ENCODE measurements around the gene WAPL. TPM values are rescaled to one million over a fixed set of nuclear protein-coding genes. Genes with fewer than 3 reads are reported as not detected.
A peak's percentile ranks its signal among the peaks of the same experiment; 100 is the strongest.
"Not testable (repeated sequence)": the region's sequence is repeated elsewhere in the genome, so short reads cannot be mapped to it uniquely, and the experiment has no call there.

The WAPL gene
- total RNA-seq, 2 experiments from 2014 or later: 51.7 to 53.3 TPM

DNA sequence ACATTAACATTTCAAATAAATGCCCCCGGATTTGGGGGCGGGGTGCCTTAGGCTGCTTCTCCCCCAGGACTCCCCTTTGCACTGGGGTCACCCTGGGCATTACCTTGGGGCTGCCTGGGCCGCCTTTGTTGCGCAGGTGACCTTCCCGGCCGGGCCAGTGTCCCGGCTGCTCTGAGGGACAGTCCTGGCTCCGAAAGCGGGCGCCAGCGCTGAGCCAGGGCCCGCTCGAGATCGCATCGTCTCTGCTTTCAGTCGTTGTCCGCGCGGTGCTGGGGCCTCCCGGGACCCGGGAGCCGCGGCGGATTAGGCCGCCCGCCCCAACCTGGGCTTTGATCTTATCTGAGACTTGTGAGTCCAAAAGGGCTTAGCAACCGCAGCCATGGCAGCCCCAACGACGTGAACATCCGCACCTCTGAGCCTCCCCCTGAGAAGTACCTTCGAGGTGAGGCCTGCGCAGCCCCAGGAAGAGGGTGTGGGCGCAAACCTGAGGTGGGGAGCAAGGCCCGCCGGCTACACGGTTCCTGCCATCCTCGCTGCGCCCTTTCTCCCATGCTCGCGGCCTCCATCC, 14.8 kb upstream of the WAPL start:
- DNase-seq: peak; percentile 50
- peaks cover 4% of the 10 kb centered on the region for H3K9me3 Mint-ChIP-seq
- peak overlapping the region; percentile 63 for H3K4me3 Mint-ChIP-seq
- H3K4me1 Mint-ChIP-seq: peaks cover 26% of the 10 kb centered on the region
- H3K27ac Mint-ChIP-seq: peak overlapping the region; percentile 75
- H3K27me3 Mint-ChIP-seq: no peaks in the 10 kb centered on the region
- peaks cover 4% of the 10 kb centered on the region for H3K36me3 Mint-ChIP-seq

DNA sequence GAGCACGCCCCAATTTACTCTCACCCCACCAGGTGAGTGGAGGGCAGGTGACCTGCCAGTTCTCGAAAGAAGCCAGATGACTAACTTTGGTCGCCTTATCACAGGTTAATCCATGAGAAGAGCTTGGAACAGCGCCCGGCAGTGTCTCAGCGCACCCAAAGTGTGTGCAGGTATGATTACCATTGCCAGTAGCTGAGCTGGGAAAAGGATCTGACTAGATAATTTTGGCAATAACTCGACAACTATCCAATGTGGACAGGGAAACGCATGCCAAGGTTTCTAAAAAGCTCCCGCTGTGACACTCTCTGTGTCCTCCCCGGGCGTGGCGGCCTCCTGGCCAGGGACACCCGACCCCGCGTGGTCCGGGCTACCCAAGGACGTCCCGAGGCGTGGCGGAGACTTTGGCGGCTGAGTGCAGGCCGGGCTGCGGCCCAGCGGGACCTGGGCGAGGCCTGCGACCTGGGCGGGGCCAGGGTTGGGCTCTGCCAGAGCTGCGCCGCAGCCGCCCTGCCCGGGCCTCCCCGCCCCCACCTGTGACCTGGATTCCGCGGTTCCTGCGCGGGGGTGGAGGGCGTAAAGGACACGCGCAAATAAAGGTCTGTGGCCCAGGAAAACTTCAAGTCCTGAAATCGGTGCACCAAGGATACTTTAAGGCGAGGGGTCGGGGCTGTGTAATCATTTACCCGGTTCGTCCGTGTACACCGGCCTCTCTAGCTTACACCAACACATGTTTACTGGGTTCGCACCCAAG, 13.7 kb upstream of the WAPL start:
- Mint-ChIP-seq H3K4me1 (peaks cover 26% of the 10 kb centered on the region), H3K36me3 (peaks cover 4% of the 10 kb centered on the region), H3K9me3 (peaks cover 4% of the 10 kb centered on the region), H3K27me3 (no peaks in the 10 kb centered on the region), H3K27ac (peak overlapping the region; percentile 38), H3K4me3 (peak overlapping the region; percentile 52)
- DNase-seq: no peak

DNA sequence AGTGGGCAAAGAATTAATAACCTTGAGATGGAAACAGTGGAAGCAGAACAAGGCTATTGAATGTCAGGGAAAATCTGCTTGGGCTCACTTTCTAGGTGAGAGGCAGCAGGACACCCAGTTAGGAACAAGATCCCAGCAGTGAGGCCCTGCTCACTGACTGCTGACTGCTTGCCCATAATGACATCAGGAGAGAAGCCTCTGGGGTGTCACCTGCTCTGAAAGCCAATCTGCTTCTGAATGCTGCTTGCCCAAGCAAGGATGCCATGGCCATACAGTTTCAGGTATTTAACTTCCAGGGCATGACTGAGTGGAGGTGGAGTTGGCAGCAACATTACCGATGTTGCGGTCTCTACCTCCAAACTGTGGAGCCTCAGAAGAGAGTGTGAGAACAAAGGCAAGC, 11.7 kb upstream of the WAPL start:
- DNase-seq: no peak
- Mint-ChIP-seq H3K4me1 (peaks cover 11% of the 10 kb centered on the region), H3K27ac (no peak overlapping the region), H3K27me3 (no peaks in the 10 kb centered on the region), H3K9me3 (peaks cover 2% of the 10 kb centered on the region), H3K36me3 (peaks cover 2% of the 10 kb centered on the region), H3K4me3 (no peak overlapping the region)

DNA sequence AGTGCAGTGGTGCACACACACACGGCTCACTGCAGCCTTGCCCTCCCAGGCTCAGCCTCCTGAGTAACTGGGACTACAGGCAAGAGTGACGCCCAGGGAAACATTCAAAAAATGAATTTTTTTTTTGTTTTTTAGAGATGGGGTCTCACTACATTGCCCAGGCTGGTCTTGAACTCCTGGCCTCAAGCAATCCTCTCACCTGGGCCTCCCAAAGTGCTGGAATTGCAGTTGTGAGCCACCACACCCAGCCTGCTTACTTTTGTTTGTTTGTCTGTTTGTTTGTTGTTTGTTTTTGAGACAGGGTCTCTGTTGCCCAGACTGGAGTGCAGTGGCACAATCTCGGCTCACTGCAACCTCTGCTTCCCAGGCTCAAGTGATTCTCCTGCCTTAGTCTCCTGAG, 7.1 kb upstream of the WAPL start:
- not testable (repeated sequence) for H3K36me3 Mint-ChIP-seq, DNase-seq, H3K27ac Mint-ChIP-seq, H3K9me3 Mint-ChIP-seq, H3K27me3 Mint-ChIP-seq, H3K4me3 Mint-ChIP-seq
- peaks cover 13% of the 10 kb centered on the region for H3K4me1 Mint-ChIP-seq

DNA sequence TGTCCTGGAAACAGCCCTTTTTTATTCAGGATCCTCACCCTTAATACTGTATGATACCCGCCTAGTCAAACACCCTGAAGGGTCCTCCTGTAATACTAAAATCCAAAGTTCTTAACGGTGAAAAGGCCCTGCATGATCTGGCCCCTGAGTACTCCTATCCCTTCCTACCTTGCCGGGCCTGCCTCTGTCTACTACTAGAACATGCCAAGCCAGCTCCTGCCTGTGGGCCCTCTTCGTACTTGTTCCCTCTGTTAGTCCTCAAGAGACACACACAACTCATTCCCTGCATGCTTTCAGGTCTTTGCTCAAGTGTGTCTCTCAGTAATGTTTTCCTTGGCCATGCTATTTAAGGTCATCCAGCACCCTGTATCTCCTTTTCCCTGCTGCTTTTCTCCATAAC, 5.0 kb upstream of the WAPL start:
- Mint-ChIP-seq H3K4me3 (no peak overlapping the region), H3K27ac (no peak overlapping the region), H3K27me3 (no peaks in the 10 kb centered on the region), H3K36me3 (no peaks in the 10 kb centered on the region), H3K9me3 (no peaks in the 10 kb centered on the region), H3K4me1 (peaks cover 27% of the 10 kb centered on the region)
- no peak for DNase-seq

DNA sequence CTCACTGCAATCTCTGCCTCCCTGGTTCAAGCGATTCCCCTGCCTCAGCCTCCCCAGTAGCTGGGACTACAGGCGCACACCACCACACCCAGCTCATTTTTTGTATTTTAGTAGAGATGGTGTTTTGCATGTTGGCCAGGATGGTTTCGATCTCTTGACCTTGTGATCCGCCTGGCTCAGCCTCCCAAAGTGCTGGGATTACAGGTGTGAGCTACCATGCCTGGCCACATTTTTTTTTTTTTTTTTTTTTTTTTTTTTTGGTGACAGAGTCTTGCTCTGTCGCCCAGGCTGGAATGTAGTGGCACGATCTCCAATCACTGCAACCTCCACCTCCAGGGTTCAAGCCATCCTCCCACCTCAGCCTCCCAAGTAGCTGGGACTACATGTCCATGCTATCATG, 4.1 kb upstream of the WAPL start:
- not testable (repeated sequence) for H3K9me3 Mint-ChIP-seq, DNase-seq, H3K27me3 Mint-ChIP-seq, H3K4me3 Mint-ChIP-seq, H3K36me3 Mint-ChIP-seq, H3K27ac Mint-ChIP-seq
- peaks cover 27% of the 10 kb centered on the region for H3K4me1 Mint-ChIP-seq

DNA sequence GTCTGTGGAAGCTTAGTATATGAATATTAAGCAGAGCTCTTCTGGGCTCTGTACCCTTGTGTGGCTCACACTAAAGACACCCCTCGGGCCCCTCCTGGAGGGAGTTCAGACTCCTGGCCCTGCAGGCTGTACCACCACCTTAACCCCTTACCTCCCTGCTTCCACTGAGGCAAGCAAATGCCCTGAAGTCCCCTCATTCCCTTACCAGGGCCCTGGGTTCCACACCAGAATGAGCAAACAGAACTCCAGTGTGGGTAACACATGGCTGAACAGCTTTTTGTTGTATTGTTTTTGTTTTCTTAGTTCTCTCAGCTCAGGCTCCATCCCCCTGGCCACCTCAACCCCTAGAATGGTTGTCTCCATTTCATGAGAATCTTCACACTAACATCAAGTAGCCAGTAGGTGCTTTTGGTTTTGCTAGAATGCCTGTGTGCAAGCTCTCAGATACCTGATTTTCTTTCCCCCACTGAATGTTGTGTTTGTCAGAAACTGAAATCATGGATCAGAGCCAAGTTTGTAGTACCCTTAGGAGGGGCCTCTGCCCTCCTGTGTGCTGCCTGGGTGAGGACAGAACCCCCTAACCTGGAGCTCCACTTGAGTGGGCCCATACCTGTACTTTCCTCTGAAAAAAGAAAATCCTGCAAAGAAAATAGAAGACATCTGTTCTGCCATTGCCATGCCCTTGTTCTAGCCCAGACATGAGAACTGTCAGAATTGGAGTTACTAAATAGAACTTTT, 2.8 kb upstream of the WAPL start:
- Mint-ChIP-seq H3K27ac (no peak overlapping the region), H3K27me3 (no peaks in the 10 kb centered on the region), H3K4me3 (no peak overlapping the region), H3K36me3 (peaks cover 9% of the 10 kb centered on the region), H3K9me3 (no peaks in the 10 kb centered on the region), H3K4me1 (peaks cover 33% of the 10 kb centered on the region)
- DNase-seq: no peak

DNA sequence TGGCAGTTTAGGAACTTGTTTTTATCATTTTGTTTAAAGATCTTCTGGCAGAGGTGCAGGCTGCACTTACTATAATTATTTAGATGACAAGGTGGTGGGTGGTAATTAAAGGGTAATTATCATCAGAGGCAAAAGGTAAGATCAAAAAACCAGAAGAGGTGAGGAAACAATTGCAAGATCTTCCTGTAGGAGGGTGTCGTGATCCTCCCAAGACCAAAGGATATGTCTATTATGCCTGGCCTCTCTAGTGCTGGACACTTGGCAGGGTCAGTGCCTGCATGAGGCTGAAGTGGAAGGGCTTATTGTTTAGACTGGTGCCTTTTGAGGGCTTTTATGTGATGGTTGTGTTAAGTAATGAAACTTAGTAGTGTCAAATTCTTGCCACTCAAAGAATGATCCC, 1.8 kb upstream of the WAPL start:
- peaks cover 43% of the 10 kb centered on the region for H3K4me1 Mint-ChIP-seq
- H3K4me3 Mint-ChIP-seq: peak overlapping the region; percentile 96
- no peaks in the 10 kb centered on the region for H3K9me3 Mint-ChIP-seq
- H3K27ac Mint-ChIP-seq: no peak overlapping the region
- H3K27me3 Mint-ChIP-seq: no peaks in the 10 kb centered on the region
- DNase-seq: no peak
- H3K36me3 Mint-ChIP-seq: peaks cover 10% of the 10 kb centered on the region

DNA sequence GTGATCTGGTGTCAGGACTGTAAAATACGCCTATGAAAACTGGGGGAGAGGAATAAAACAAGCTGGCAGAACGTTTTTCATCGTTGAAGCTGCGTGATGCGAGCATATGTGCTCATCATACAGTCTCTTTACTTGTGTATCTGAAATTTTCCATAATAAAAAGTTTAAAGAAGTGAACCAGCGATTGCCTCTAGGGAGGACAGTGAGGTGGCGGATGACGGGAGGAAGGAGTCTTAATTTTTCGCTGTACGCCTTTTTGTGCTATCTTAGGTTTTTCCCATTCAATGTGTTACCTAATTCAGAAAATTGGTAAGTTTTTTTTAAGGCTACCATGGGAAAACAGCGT, 891 bp upstream of the WAPL start:
- Mint-ChIP-seq H3K4me1 (peaks cover 50% of the 10 kb centered on the region), H3K27ac (peak overlapping the region; percentile 91), H3K27me3 (no peaks in the 10 kb centered on the region), H3K36me3 (peaks cover 14% of the 10 kb centered on the region), H3K4me3 (peak overlapping the region; percentile 96), H3K9me3 (no peaks in the 10 kb centered on the region)
- DNase-seq: no peak

DNA sequence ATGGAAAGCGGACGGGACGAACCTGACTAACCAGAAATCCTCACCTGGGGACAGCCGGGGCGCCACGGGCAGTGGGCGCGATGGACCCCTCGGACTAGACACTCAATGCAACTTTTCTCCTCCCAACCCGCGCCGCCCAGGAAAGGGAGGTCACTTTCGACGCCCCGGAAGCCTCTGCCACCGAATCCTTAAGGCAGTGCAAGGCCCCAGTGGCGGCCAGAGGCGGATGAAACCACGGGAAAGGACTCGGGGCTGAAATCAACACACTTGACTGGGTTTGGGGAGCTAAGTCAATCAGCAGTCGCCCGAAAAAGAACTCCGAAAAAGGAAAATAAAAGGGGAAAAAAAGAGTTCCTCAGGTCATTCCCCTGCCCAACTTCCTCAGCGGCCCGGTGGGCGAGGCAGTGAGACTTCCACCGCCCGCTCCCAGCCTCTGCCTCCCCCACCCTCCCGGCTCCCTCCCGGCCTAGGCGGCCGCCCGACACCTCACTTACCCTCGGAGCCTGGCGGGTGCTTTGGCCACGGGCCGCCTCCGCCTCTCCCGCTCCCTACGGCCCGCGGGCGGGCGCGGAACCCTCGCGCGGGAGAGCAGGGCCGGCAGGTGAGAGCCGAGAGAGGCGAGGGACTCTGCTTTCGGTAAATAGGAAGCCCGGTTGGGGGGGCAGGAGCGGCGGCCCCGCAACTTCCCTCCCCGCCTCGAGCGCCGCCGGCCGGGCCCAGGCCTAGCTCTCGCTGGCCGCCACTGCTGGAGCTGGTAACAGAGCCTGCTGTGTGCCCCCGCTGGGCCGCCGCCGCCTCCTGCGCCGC, 518 bp downstream of the WAPL start:
- no peaks in the 10 kb centered on the region for H3K9me3 Mint-ChIP-seq
- DNase-seq: peak; percentile 47
- no peaks in the 10 kb centered on the region for H3K27me3 Mint-ChIP-seq
- peak overlapping the region; percentile 96 for H3K4me3 Mint-ChIP-seq
- H3K4me1 Mint-ChIP-seq: peaks cover 62% of the 10 kb centered on the region
- peaks cover 27% of the 10 kb centered on the region for H3K36me3 Mint-ChIP-seq
- peak overlapping the region; percentile 87 for H3K27ac Mint-ChIP-seq

DNA sequence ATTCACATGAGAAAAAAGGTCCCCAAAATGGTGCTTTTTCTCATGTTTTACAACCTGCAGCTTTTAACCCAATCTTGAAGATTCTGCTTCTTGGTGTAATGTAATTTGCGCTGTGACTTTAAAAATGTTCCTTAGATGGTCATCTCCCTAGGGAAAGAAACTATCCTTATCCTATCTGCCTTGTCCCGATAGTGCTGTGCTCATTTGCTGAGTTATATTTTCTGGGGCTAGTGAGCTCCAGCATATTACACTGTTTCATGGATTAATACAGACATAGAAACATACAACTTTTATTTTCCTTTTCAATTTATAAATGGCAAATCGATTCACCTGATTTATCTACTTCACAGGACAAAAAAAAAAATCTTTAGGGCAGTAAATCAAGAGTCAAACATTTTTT, 2.8 kb downstream of the WAPL start:
- H3K36me3 Mint-ChIP-seq: peaks cover 40% of the 10 kb centered on the region
- DNase-seq: no peak
- H3K4me1 Mint-ChIP-seq: peaks cover 68% of the 10 kb centered on the region
- H3K27ac Mint-ChIP-seq: no peak overlapping the region
- peak overlapping the region; percentile 43 for H3K4me3 Mint-ChIP-seq
- H3K27me3 Mint-ChIP-seq: no peaks in the 10 kb centered on the region
- no peaks in the 10 kb centered on the region for H3K9me3 Mint-ChIP-seq

DNA sequence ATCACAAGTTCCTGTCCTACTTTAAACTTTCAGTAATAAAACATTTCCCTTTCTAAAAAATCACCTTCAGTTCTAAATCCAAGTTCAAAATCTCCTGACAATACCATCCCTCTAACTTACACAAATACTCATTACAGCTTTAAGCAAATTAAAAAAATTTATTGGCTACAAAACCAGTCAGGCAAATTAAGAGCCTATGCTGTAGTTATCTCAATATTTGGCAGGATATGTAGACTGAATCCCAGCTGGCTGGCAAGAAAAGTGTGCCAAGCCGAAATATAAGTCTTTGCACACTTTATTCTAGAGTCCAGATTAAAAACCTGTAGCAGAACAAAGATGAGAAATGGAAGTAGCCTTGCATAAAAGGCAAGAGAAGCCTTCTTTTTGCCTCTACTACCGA, 9.5 kb downstream of the WAPL start:
- Mint-ChIP-seq H3K27me3 (no peaks in the 10 kb centered on the region), H3K9me3 (no peaks in the 10 kb centered on the region), H3K36me3 (peaks cover 36% of the 10 kb centered on the region), H3K4me1 (peaks cover 46% of the 10 kb centered on the region), H3K27ac (no peak overlapping the region), H3K4me3 (no peak overlapping the region)
- DNase-seq: no peak

DNA sequence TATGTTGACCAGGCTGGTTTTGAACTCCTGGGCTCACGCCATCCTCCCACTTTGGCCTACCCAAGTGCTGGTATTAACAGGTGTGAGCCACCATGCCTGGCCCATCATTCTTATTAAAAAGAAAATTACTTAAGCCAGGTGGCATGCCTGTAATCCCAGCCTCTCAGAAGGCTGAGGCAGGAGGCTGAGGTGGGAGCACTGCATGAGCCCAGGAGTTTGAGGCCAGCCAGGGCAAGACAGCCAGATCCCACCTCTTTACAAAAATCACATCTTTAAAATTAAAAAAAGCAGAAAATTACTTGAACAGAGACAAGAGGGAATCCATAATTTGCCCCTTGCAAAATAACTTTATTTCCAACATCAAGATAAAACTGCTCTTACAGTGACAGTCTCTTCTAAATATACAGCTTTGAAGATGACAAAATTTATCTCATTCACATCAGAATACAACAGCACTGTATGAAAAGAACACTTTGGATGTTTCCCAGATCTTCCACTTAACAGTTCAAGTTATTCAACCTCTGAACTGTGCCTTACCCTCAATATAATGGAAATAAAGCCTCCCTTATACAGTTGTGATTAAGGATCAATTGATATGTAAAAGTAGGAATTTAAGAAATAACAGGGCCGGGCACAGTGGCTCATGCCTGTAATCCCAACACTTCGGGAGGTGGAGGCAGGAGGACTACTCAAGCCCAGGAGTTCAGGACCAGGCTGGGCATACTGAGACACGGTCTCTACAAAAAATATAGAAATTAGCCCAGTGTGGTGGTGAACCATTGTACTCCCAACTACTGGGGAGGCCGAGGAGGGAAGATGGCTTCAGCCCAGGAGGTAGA, 10.3 kb downstream of the WAPL start:
- Mint-ChIP-seq H3K36me3 (peaks cover 27% of the 10 kb centered on the region), H3K4me3 (no peak overlapping the region), H3K27me3 (no peaks in the 10 kb centered on the region), H3K27ac (no peak overlapping the region), H3K9me3 (no peaks in the 10 kb centered on the region), H3K4me1 (peaks cover 44% of the 10 kb centered on the region)
- DNase-seq: no peak

DNA sequence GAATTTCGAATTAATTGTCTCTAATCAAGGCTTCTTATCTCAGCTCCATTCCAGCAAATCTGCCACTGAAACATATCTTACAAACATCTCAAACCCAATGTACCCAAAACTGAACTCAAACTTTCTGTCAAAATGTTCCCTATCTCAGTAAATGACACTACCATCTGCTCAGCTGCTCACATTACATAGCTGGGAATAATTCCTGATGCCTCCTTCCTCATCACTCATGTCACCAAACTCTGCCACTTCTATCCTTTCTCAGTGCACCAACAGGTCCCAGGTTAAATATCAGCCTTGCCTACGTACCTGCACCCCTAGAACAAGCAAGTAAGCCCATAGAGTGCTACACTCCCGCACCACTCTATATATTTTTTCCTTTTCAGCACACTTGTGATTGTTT, 12.4 kb downstream of the WAPL start:
- H3K36me3 Mint-ChIP-seq: peaks cover 17% of the 10 kb centered on the region
- no peaks in the 10 kb centered on the region for H3K9me3 Mint-ChIP-seq
- H3K4me3 Mint-ChIP-seq: no peak overlapping the region
- no peak overlapping the region for H3K27ac Mint-ChIP-seq
- no peak for DNase-seq
- peaks cover 34% of the 10 kb centered on the region for H3K4me1 Mint-ChIP-seq
- no peaks in the 10 kb centered on the region for H3K27me3 Mint-ChIP-seq

Measured in activated naive CD8-positive, alpha-beta T cell treated with anti-CD3 and anti-CD28 coated beads for 36 hours (primary cell).